GM12891 (cell line): ENCODE results near the gene TEAD4.

ENCODE experiments used
- PAX5 ChIP-seq: IDR thresholded peaks from 2 replicates; pipeline ENCODE4 v1.6.1; 2011; ENCODE audit warnings: low read length, moderate library complexity, mild to moderate bottlenecking; ENCODE audit not compliant: insufficient read depth, severe bottlenecking
- POLR2A ChIP-seq: IDR thresholded peaks from 2 replicates; pipeline ENCODE4 v1.6.1; 2011; ENCODE audit warnings: low read depth, low read length, control low read depth
- POLR2AphosphoS5 ChIP-seq: IDR thresholded peaks from 2 replicates; pipeline ENCODE4 v1.6.1; 2011; ENCODE audit warnings: low read depth, low read length, control low read depth
- POU2F2 ChIP-seq: IDR thresholded peaks from 2 replicates; pipeline ENCODE4 v1.6.1; 2011; ENCODE audit warnings: low read depth, mild to moderate bottlenecking, control low read depth, low read length, moderate library complexity
- SPI1 ChIP-seq: IDR thresholded peaks from 2 replicates; pipeline ENCODE4 v1.6.1; 2011; ENCODE audit warnings: low read depth, low read length, control low read depth

DNA sequence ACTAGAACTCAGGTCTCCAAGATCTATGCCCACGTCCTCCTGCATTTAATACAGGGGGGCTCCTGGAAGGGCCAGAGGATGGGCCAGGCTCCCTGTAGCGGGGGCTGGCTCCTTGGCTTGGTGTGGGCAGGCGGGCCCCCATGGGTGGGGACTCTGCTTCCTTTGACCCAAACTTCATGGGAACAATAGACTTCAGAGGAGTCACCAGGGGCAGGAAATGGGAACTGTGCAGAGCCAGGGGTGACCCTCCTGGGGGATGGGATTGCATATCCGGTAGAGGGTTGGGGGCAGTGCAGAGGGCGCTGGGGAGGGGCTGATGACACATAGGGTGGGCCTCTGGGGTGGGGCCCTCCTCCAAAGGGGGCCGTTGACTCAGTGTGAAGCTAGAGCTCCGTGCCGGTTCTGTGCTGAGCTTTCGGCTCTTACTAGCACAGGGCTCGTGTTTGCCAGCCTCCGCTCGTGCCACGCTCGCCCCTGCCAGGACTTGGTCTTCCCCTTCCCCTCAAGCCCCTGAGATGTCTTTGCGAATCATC lies 4.6 kb downstream of the TEAD4 start:
- TF ChIP-seq PAX5 (no peak), POLR2A (no peak), POU2F2 (no peak), SPI1 (no peak), POLR2AphosphoS5 (no peak)
